ENCODE measurements around the gene DENND6B.

Gene DENND6B

DNA sequence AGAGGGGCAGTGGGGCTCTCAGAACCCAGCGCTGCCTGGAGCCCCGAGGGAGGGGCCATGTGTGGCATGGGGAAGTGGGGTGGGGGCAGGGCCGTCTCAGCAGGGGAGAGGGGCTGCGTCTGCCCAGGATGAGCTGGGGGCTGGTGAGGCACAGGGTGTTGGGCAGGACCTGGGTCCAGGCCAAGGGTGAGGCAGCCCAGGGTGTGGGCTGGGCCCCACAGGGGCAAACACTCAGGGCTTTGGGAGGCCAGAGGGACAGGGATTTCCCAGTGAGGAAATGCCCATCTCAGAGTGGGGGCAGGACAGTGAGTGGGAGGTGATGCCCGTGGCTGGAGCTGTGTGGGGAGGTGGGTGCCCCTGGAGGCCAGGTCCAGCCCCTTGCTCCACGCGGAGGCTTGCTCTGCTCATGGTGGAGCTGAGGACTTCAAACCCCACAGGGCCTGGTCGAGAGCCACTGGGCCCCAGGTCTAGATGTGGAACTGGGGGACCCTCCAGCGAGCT is 24.7 kb downstream of the DENND6B start:
- DNase-seq: peak; percentile 56
- Histone ChIP-seq H3K79me1 (replicated peaks; ENCODE audit: low read length, poor library complexity, severe bottlenecking) (no peaks in the 10 kb centered on the region), H3K36me3 (ENCODE audit: control insufficient read depth in 1 of 2, insufficient read depth in 2 of 2, low read depth in 1 of 2, low read length in 2 of 2) (peaks cover 8 to 69% of the 10 kb centered on the region in 2 experiments), H3K4me2 (ENCODE audit: low read length, poor library complexity, severe bottlenecking) (no peak overlapping the region), H3K4me3 (ENCODE audit: insufficient read depth in 1 of 2, low read depth in 1 of 2, low read length in 2 of 2) (no peak overlapping the region), H2AFZ (ENCODE audit: low read depth, low read length) (no peak overlapping the region), H3K27me3 (ENCODE audit: control insufficient read depth in 1 of 2, insufficient read depth in 1 of 2, low read length in 2 of 2) (no peaks in the 10 kb centered on the region), H4K91ac (ENCODE audit: low read length) (peak overlapping the region; percentile 34), H2BK12ac (ENCODE audit: low read length in 2 of 2) (peak overlapping the region in 1 of 2 experiments; percentile 74), H2BK5ac (ENCODE audit: low read depth, low read length, poor library complexity, severe bottlenecking) (no peak overlapping the region), H3K23ac (ENCODE audit: low read length in 2 of 2) (no peak overlapping the region), H4K8ac (ENCODE audit: low read length) (peak overlapping the region; percentile 27), H2BK15ac (ENCODE audit: low read depth, poor library complexity, severe bottlenecking) (peak overlapping the region; percentile 30), H3K18ac (ENCODE audit: low read depth in 1 of 2, low read length in 2 of 2) (peak overlapping the region; percentile 11 to 84), H3K4me1 (ENCODE audit: control insufficient read depth, insufficient read depth, low read depth, low read length) (peaks cover 83% of the 10 kb centered on the region), H3K9ac (ENCODE audit: low read length) (peak overlapping the region; percentile 38), H2BK120ac (ENCODE audit: low read depth, low read length) (no peak overlapping the region), H3K4ac (ENCODE audit: low read depth in 1 of 2, low read length in 2 of 2) (peak overlapping the region in 1 of 2 experiments; percentile 83), H2AK5ac (ENCODE audit: low read length, severe bottlenecking) (peak overlapping the region; percentile 63), H3K27ac (ENCODE audit: low read length, poor library complexity, severe bottlenecking) (peak overlapping the region; percentile 12), H3K9me3 (ENCODE audit: control insufficient read depth, low read length) (no peaks in the 10 kb centered on the region), H3K14ac (ENCODE audit: low read length in 2 of 2) (peak overlapping the region in 1 of 2 experiments; percentile 66)
- 84% methylated on average over 8 of the region's 9 CpGs for WGBS

DNA sequence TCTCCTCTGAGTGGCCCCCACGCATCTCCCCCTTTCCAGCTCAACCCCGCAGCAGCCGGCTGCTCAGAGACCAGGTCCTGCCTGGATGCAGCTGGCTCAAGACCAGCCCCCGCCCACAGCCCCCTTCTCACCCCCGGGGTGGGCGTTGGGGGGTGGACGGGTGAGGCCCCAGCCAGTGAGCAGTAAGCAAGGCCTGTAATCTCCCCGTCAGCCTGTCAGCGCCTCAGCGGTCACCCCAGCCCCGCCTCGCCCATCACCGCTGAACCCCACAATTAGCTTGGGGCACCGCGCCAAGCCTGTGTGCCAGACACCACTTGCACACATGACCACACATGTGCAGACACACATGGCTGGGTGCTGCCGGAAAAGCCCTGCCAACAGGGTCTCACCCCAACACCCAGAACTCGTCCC is 25.2 kb downstream of the DENND6B start:
- peak overlapping the region in 1 of 2 experiments; percentile 72 for H3K14ac ChIP-seq (ENCODE audit: low read length in 2 of 2)
- no peak overlapping the region for H3K4ac ChIP-seq (ENCODE audit: low read depth in 1 of 2, low read length in 2 of 2)
- DNase-seq: no peak
- H4K91ac ChIP-seq (ENCODE audit: low read length): no peak overlapping the region
- no peaks in the 10 kb centered on the region for H3K9me3 ChIP-seq (ENCODE audit: control insufficient read depth, low read length)
- H2BK5ac ChIP-seq (ENCODE audit: low read depth, low read length, poor library complexity, severe bottlenecking): no peak overlapping the region
- no peak overlapping the region for H3K4me2 ChIP-seq (ENCODE audit: low read length, poor library complexity, severe bottlenecking)
- H3K36me3 ChIP-seq (ENCODE audit: control insufficient read depth in 1 of 2, insufficient read depth in 2 of 2, low read depth in 1 of 2, low read length in 2 of 2): peaks cover 8 to 69% of the 10 kb centered on the region in 2 experiments
- no peaks in the 10 kb centered on the region for H3K79me1 ChIP-seq (replicated peaks; ENCODE audit: low read length, poor library complexity, severe bottlenecking)
- H2AK5ac ChIP-seq (ENCODE audit: low read length, severe bottlenecking): peak overlapping the region; percentile 43
- H3K9ac ChIP-seq (ENCODE audit: low read length): peak overlapping the region; percentile 38
- peaks cover 88% of the 10 kb centered on the region for H3K4me1 ChIP-seq (ENCODE audit: control insufficient read depth, insufficient read depth, low read depth, low read length)
- H3K4me3 ChIP-seq (ENCODE audit: insufficient read depth in 1 of 2, low read depth in 1 of 2, low read length in 2 of 2): no peak overlapping the region
- H3K27ac ChIP-seq (ENCODE audit: low read length, poor library complexity, severe bottlenecking): peak overlapping the region; percentile 12
- peak overlapping the region; percentile 23 for H2BK15ac ChIP-seq (ENCODE audit: low read depth, poor library complexity, severe bottlenecking)
- H2BK12ac ChIP-seq (ENCODE audit: low read length in 2 of 2): peak overlapping the region in 1 of 2 experiments; percentile 45
- H2AFZ ChIP-seq (ENCODE audit: low read depth, low read length): no peak overlapping the region
- H3K23ac ChIP-seq (ENCODE audit: low read length in 2 of 2): no peak overlapping the region
- peak overlapping the region; percentile 11 to 16 for H3K18ac ChIP-seq (ENCODE audit: low read depth in 1 of 2, low read length in 2 of 2)
- H4K8ac ChIP-seq (ENCODE audit: low read length): no peak overlapping the region
- no peak overlapping the region for H2BK120ac ChIP-seq (ENCODE audit: low read depth, low read length)
- WGBS: 96% methylated on average over 17 of the region's 17 CpGs
- no peaks in the 10 kb centered on the region for H3K27me3 ChIP-seq (ENCODE audit: control insufficient read depth in 1 of 2, insufficient read depth in 1 of 2, low read length in 2 of 2)

DNA sequence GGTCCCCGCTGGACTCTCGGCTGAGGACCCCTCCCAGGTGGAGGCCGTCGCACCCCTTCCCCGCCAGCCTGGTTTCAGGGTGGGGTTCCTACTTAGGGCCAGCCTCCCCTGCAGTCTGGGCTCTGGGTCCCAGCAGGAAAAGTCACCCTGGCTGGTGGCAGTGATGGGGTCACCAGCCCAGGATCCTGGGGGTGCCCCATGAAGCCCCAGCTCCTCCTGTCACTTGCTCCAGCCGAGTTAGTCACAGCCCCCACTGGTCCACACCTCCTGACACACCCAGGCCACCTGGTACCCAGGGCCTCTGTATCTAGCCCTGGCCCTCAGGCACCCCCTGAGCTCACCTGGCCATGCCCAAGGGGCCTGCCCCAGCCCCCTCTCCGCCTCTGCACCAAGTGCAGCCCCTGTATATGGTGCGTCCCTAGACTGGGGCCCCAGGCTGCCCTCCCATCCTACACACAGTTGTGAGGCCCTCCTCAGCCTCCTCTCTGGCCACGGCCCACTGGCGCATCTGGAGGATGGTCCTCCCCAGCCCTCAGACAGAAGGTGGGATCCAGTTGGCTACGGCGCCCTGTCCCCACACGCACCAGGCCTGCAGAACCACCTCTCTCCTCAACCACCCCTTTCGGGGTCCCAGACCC is 26.1 kb downstream of the DENND6B start:
- Histone ChIP-seq H3K9ac (ENCODE audit: low read length) (no peak overlapping the region), H3K4me1 (ENCODE audit: control insufficient read depth, insufficient read depth, low read depth, low read length) (peaks cover 95% of the 10 kb centered on the region), H2BK12ac (ENCODE audit: low read length in 2 of 2) (no peak overlapping the region), H2BK5ac (ENCODE audit: low read depth, low read length, poor library complexity, severe bottlenecking) (no peak overlapping the region), H3K27ac (ENCODE audit: low read length, poor library complexity, severe bottlenecking) (no peak overlapping the region), H2AK5ac (ENCODE audit: low read length, severe bottlenecking) (peak overlapping the region; percentile 10), H2AFZ (ENCODE audit: low read depth, low read length) (no peak overlapping the region), H3K27me3 (ENCODE audit: control insufficient read depth in 1 of 2, insufficient read depth in 1 of 2, low read length in 2 of 2) (no peaks in the 10 kb centered on the region), H2BK15ac (ENCODE audit: low read depth, poor library complexity, severe bottlenecking) (no peak overlapping the region), H3K36me3 (ENCODE audit: control insufficient read depth in 1 of 2, insufficient read depth in 2 of 2, low read depth in 1 of 2, low read length in 2 of 2) (peaks cover 8 to 69% of the 10 kb centered on the region in 2 experiments), H3K4me2 (ENCODE audit: low read length, poor library complexity, severe bottlenecking) (no peak overlapping the region), H3K14ac (ENCODE audit: low read length in 2 of 2) (no peak overlapping the region), H4K91ac (ENCODE audit: low read length) (peak overlapping the region; percentile 61), H3K4me3 (ENCODE audit: insufficient read depth in 1 of 2, low read depth in 1 of 2, low read length in 2 of 2) (no peak overlapping the region), H2BK120ac (ENCODE audit: low read depth, low read length) (peak overlapping the region; percentile 11), H3K79me1 (replicated peaks; ENCODE audit: low read length, poor library complexity, severe bottlenecking) (no peaks in the 10 kb centered on the region), H3K4ac (ENCODE audit: low read depth in 1 of 2, low read length in 2 of 2) (peak overlapping the region; percentile 30 to 65), H3K9me3 (ENCODE audit: control insufficient read depth, low read length) (no peaks in the 10 kb centered on the region), H3K18ac (ENCODE audit: low read depth in 1 of 2, low read length in 2 of 2) (peak overlapping the region; percentile 28 to 38), H4K8ac (ENCODE audit: low read length) (peak overlapping the region; percentile 56), H3K23ac (ENCODE audit: low read length in 2 of 2) (peak overlapping the region in 1 of 2 experiments; percentile 34)
- no peak for DNase-seq
- WGBS: 82% methylated on average over 14 of the region's 14 CpGs

DNA sequence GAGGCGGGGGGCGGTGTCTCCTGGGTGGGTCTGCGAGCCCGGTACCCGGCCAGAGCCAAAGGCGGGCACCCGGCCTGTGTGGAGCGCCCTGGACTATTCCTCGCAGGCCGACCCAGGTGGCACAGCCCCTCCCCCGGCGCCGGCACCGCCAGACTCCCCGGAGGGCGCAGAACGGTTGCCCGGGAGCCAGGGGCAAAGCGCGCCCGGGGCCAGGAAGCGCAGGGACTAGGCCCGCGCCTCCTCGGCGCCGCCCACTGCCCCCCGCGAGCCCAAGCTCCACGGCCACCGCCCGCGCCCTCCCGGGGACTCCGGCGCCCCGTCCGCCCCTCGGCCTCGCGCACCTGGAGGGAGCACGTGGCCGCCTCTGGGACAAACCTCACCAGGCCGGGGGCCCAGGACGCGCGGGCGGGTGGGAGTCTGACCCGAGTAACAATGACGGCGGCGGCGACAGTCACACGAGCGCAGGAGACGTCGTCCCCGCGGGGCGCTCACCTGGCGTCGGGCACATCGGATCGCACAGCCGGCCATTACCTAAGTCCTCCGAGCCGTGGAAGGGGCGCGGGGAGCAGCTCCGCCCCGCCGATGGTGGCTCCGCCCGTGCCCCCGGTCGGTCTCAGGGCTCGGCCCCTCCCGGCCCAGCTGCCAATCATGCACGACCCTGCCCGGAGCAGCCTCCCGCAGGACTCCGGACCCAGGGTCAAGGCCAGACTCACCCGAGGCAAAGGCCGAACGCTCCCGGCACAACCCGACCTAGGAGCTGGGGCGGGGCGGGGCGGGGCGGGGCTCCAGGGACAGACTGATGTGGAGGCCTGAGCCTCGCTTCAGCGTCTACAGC is 26.8 kb downstream of the DENND6B start:
- H3K79me1 ChIP-seq (replicated peaks; ENCODE audit: low read length, poor library complexity, severe bottlenecking): no peaks in the 10 kb centered on the region
- DNase-seq: no peak
- H2BK5ac ChIP-seq (ENCODE audit: low read depth, low read length, poor library complexity, severe bottlenecking): peak overlapping the region; percentile 46
- H3K4me3 ChIP-seq (ENCODE audit: insufficient read depth in 1 of 2, low read depth in 1 of 2, low read length in 2 of 2): peak overlapping the region; percentile 28 to 41
- no peak overlapping the region for H2AFZ ChIP-seq (ENCODE audit: low read depth, low read length)
- no peak overlapping the region for H3K9ac ChIP-seq (ENCODE audit: low read length)
- peak overlapping the region; percentile 52 for H2BK15ac ChIP-seq (ENCODE audit: low read depth, poor library complexity, severe bottlenecking)
- H3K14ac ChIP-seq (ENCODE audit: low read length in 2 of 2): peak overlapping the region in 1 of 2 experiments; percentile 50
- H3K18ac ChIP-seq (ENCODE audit: low read depth in 1 of 2, low read length in 2 of 2): peak overlapping the region; percentile 81 to 89
- no peak overlapping the region for H2AK5ac ChIP-seq (ENCODE audit: low read length, severe bottlenecking)
- peak overlapping the region; percentile 65 to 88 for H3K4ac ChIP-seq (ENCODE audit: low read depth in 1 of 2, low read length in 2 of 2)
- H2BK120ac ChIP-seq (ENCODE audit: low read depth, low read length): peak overlapping the region; percentile 78
- peak overlapping the region; percentile 54 for H3K4me2 ChIP-seq (ENCODE audit: low read length, poor library complexity, severe bottlenecking)
- H3K4me1 ChIP-seq (ENCODE audit: control insufficient read depth, insufficient read depth, low read depth, low read length): peaks cover 90% of the 10 kb centered on the region
- no peaks in the 10 kb centered on the region for H3K9me3 ChIP-seq (ENCODE audit: control insufficient read depth, low read length)
- 12% methylated on average over 75 of the region's 93 CpGs for WGBS
- H3K27me3 ChIP-seq (ENCODE audit: control insufficient read depth in 1 of 2, insufficient read depth in 1 of 2, low read length in 2 of 2): no peaks in the 10 kb centered on the region
- peak overlapping the region; percentile 62 for H4K8ac ChIP-seq (ENCODE audit: low read length)
- H3K23ac ChIP-seq (ENCODE audit: low read length in 2 of 2): peak overlapping the region in 1 of 2 experiments; percentile 74
- no peak overlapping the region for H3K27ac ChIP-seq (ENCODE audit: low read length, poor library complexity, severe bottlenecking)
- H3K36me3 ChIP-seq (ENCODE audit: control insufficient read depth in 1 of 2, insufficient read depth in 2 of 2, low read depth in 1 of 2, low read length in 2 of 2): peaks cover 8 to 63% of the 10 kb centered on the region in 2 experiments
- H4K91ac ChIP-seq (ENCODE audit: low read length): peak overlapping the region; percentile 76
- H2BK12ac ChIP-seq (ENCODE audit: low read length in 2 of 2): peak overlapping the region in 1 of 2 experiments; percentile 76
